Measurements from ENCODE around the gene CCAR1.
"Not testable (repeated sequence)": the region's sequence is repeated elsewhere in the genome, so short reads cannot be mapped to it uniquely, and the experiment has no call there.

CCAR1 gene

GRCh38 chr10:68811314-68812009 is 90.4 kb downstream of the CCAR1 start:
- H3K36me3 ChIP-seq (ENCODE audit: control insufficient read depth, insufficient read depth, low read length), result no peaks in the 10 kb centered on the region
- no peak overlapping the region for H3K4me3 ChIP-seq (ENCODE audit: low read depth, low read length)
- H3K27me3 ChIP-seq (ENCODE audit: control insufficient read depth, insufficient read depth, low read length), result no peaks in the 10 kb centered on the region
- no peak overlapping the region for H3K9ac ChIP-seq (ENCODE audit: low read depth, low read length)
- H3K4me1 ChIP-seq (ENCODE audit: control insufficient read depth, insufficient read depth, low read length), result no peaks in the 10 kb centered on the region
- H3K9me3 ChIP-seq (ENCODE audit: control insufficient read depth, insufficient read depth, low read length), result no peaks in the 10 kb centered on the region

GRCh38 chr10:68812420-68812819 is 91.4 kb downstream of the CCAR1 start:
- Histone ChIP-seq H3K27me3 (ENCODE audit: control insufficient read depth, insufficient read depth, low read length) (no peaks in the 10 kb centered on the region), H3K4me1 (ENCODE audit: control insufficient read depth, insufficient read depth, low read length) (no peaks in the 10 kb centered on the region), H3K4me3 (ENCODE audit: low read depth, low read length) (no peak overlapping the region), H3K9me3 (ENCODE audit: control insufficient read depth, insufficient read depth, low read length) (no peaks in the 10 kb centered on the region), H3K9ac (ENCODE audit: low read depth, low read length) (no peak overlapping the region), H3K36me3 (ENCODE audit: control insufficient read depth, insufficient read depth, low read length) (no peaks in the 10 kb centered on the region)

- no peak overlapping the region for H3K9ac ChIP-seq (ENCODE audit: low read depth, low read length)
- H3K4me3 ChIP-seq (ENCODE audit: low read depth, low read length), result no peak overlapping the region
- H3K4me1 ChIP-seq (ENCODE audit: control insufficient read depth, insufficient read depth, low read length), result no peaks in the 10 kb centered on the region
- no peaks in the 10 kb centered on the region for H3K36me3 ChIP-seq (ENCODE audit: control insufficient read depth, insufficient read depth, low read length)
- H3K9me3 ChIP-seq (ENCODE audit: control insufficient read depth, insufficient read depth, low read length), result no peaks in the 10 kb centered on the region
- no peaks in the 10 kb centered on the region for H3K27me3 ChIP-seq (ENCODE audit: control insufficient read depth, insufficient read depth, low read length)
Measured at GRCh38 chr10:68813559-68813958, 92.5 kb downstream of the CCAR1 start.

GRCh38 chr10:68816796-68817412 is 95.9 kb downstream of the CCAR1 start:
- H3K9ac ChIP-seq (ENCODE audit: low read depth, low read length), result no peak overlapping the region
- H3K27me3 ChIP-seq (ENCODE audit: control insufficient read depth, insufficient read depth, low read length), result no peaks in the 10 kb centered on the region
- H3K9me3 ChIP-seq (ENCODE audit: control insufficient read depth, insufficient read depth, low read length), result no peaks in the 10 kb centered on the region
- H3K36me3 ChIP-seq (ENCODE audit: control insufficient read depth, insufficient read depth, low read length), result no peaks in the 10 kb centered on the region
- no peak overlapping the region for H3K4me3 ChIP-seq (ENCODE audit: low read depth, low read length)
- no peaks in the 10 kb centered on the region for H3K4me1 ChIP-seq (ENCODE audit: control insufficient read depth, insufficient read depth, low read length)

GRCh38 chr10:68820359-68820758 is 99.3 kb downstream of the CCAR1 start:
- not testable (repeated sequence) for H3K9ac ChIP-seq (ENCODE audit: low read depth, low read length); H3K36me3 ChIP-seq (ENCODE audit: control insufficient read depth, insufficient read depth, low read length); H3K9me3 ChIP-seq (ENCODE audit: control insufficient read depth, insufficient read depth, low read length); H3K27me3 ChIP-seq (ENCODE audit: control insufficient read depth, insufficient read depth, low read length); H3K4me1 ChIP-seq (ENCODE audit: control insufficient read depth, insufficient read depth, low read length); H3K4me3 ChIP-seq (ENCODE audit: low read depth, low read length)

GRCh38 chr10:68822626-68823025 is 101.6 kb downstream of the CCAR1 start:
- H3K9ac ChIP-seq (ENCODE audit: low read depth, low read length); H3K36me3 ChIP-seq (ENCODE audit: control insufficient read depth, insufficient read depth, low read length); H3K27me3 ChIP-seq (ENCODE audit: control insufficient read depth, insufficient read depth, low read length); H3K4me1 ChIP-seq (ENCODE audit: control insufficient read depth, insufficient read depth, low read length); H3K4me3 ChIP-seq (ENCODE audit: low read depth, low read length); H3K9me3 ChIP-seq (ENCODE audit: control insufficient read depth, insufficient read depth, low read length): not testable (repeated sequence)

GRCh38 chr10:68826764-68827591 is 105.9 kb downstream of the CCAR1 start, which contains the start of gene STOX1:
TSS of gene STOX1 (plus strand) at chr10:68827531. CDS start at chr10:68827624, 93 bp downstream.
- peaks cover 2% of the 10 kb centered on the region for H3K4me1 ChIP-seq (ENCODE audit: control insufficient read depth, insufficient read depth, low read length)
- H3K9ac ChIP-seq (ENCODE audit: low read depth, low read length), result peak within 1 kb of the TSS; percentile 73
- H3K36me3 ChIP-seq (ENCODE audit: control insufficient read depth, insufficient read depth, low read length), result no peaks in the 10 kb centered on the region
- peaks cover 17% of the 10 kb centered on the region for H3K27me3 ChIP-seq (ENCODE audit: control insufficient read depth, insufficient read depth, low read length)
- H3K4me3 ChIP-seq (ENCODE audit: low read depth, low read length), result peak within 1 kb of the TSS; percentile 64
- H3K9me3 ChIP-seq (ENCODE audit: control insufficient read depth, insufficient read depth, low read length), result no peaks in the 10 kb centered on the region

- not testable (repeated sequence) for H3K9me3 ChIP-seq (ENCODE audit: control insufficient read depth, insufficient read depth, low read length); H3K4me1 ChIP-seq (ENCODE audit: control insufficient read depth, insufficient read depth, low read length); H3K9ac ChIP-seq (ENCODE audit: low read depth, low read length); H3K36me3 ChIP-seq (ENCODE audit: control insufficient read depth, insufficient read depth, low read length)
- H3K27me3 ChIP-seq (ENCODE audit: control insufficient read depth, insufficient read depth, low read length), result peaks cover 17% of the 10 kb centered on the region
- peak overlapping the region; percentile 62 for H3K4me3 ChIP-seq (ENCODE audit: low read depth, low read length)
Measured at GRCh38 chr10:68827592-68827959, 106.5 kb downstream of the CCAR1 start.

GRCh38 chr10:68828083-68828601 is 107.1 kb downstream of the CCAR1 start:
- not testable (repeated sequence) for H3K9me3 ChIP-seq (ENCODE audit: control insufficient read depth, insufficient read depth, low read length); H3K36me3 ChIP-seq (ENCODE audit: control insufficient read depth, insufficient read depth, low read length); H3K4me1 ChIP-seq (ENCODE audit: control insufficient read depth, insufficient read depth, low read length)
- H3K4me3 ChIP-seq (ENCODE audit: low read depth, low read length), result peak overlapping the region; percentile 64
- H3K9ac ChIP-seq (ENCODE audit: low read depth, low read length), result peak overlapping the region; percentile 37
- H3K27me3 ChIP-seq (ENCODE audit: control insufficient read depth, insufficient read depth, low read length), result peaks cover 17% of the 10 kb centered on the region

GRCh38 chr10:68828833-68829232 is 107.8 kb downstream of the CCAR1 start:
- Histone ChIP-seq H3K4me3 (ENCODE audit: low read depth, low read length) (peak overlapping the region; percentile 64), H3K9me3 (ENCODE audit: control insufficient read depth, insufficient read depth, low read length) (no peaks in the 10 kb centered on the region), H3K27me3 (ENCODE audit: control insufficient read depth, insufficient read depth, low read length) (peaks cover 17% of the 10 kb centered on the region), H3K36me3 (ENCODE audit: control insufficient read depth, insufficient read depth, low read length) (no peaks in the 10 kb centered on the region), H3K9ac (ENCODE audit: low read depth, low read length) (no peak overlapping the region), H3K4me1 (ENCODE audit: control insufficient read depth, insufficient read depth, low read length) (peaks cover 2% of the 10 kb centered on the region)

GRCh38 chr10:68829521-68829920 is 108.5 kb downstream of the CCAR1 start:
- H3K9ac ChIP-seq (ENCODE audit: low read depth, low read length), result no peak overlapping the region
- no peaks in the 10 kb centered on the region for H3K36me3 ChIP-seq (ENCODE audit: control insufficient read depth, insufficient read depth, low read length)
- peaks cover 17% of the 10 kb centered on the region for H3K27me3 ChIP-seq (ENCODE audit: control insufficient read depth, insufficient read depth, low read length)

More at GRCh38 chr10:68829521-68829920, 108.5 kb downstream of the CCAR1 start:
- Histone ChIP-seq H3K4me3 (ENCODE audit: low read depth, low read length) (no peak overlapping the region), H3K9me3 (ENCODE audit: control insufficient read depth, insufficient read depth, low read length) (no peaks in the 10 kb centered on the region), H3K4me1 (ENCODE audit: control insufficient read depth, insufficient read depth, low read length) (peaks cover 2% of the 10 kb centered on the region)
